K562 (cell line): ENCODE results near the gene MMP28. TPM values are rescaled to one million over a fixed set of nuclear protein-coding genes. Genes with fewer than 3 reads are reported as not detected.
A peak's percentile ranks its signal among the peaks of the same experiment; 100 is the strongest.

ENCODE experiments used
- ATAC-seq: fragments of 200-7000 bp; cut with Tn5 transposase; 3 replicates; pipeline ENCODE4 v1.9.1; 2020; ENCODE audit warnings: moderate library complexity
- BruUV-seq: library from RNA; stranded (reverse); fragments of 400-500 nt; replicated peaks from 2 replicates; lab custom pipeline; 2021; lab: Mats Ljungman, UMichigan
- CTCF ChIA-PET: fragments of 300-600 bp; formaldehyde crosslinking; extraction: SDS; loops from one replicate; lab custom pipeline; 2021; ENCODE audit warnings: low intra/inter-chr PET ratio; lab: Yijun Ruan, JAX
- POLR2A ChIA-PET: fragments of 300-600, 350-650 bp; sonication (Branson Sonifier 250); formaldehyde crosslinking; extraction: SDS; loops from one replicate; lab custom pipeline; 2021; ENCODE audit warnings: antibody characterized with exemption, inconsistent platforms; lab: Yijun Ruan, JAX
- DNase-seq, 4 experiments: peaks; one replicate each; pipeline versions ENCODE4 v3.0.0 to v3.0.0-alpha.2; 2011 to 2018; ENCODE audit warnings: low spot score in 3 of 4, mixed read lengths in 3 of 4; ENCODE audit errors: extremely low read depth in 1 of 4
- FAIRE-seq: peaks from 2 replicates; lab custom pipeline; 2011; peaks lifted over from hg19 to GRCh38; lab: Jason Lieb, UNC
- H2AFZ ChIP-seq: 2 replicates; pipeline ENCODE4 v1.6.0; 2011; ENCODE audit warnings: low read depth, low read length, control low read depth, inconsistent platforms
- H3K27ac ChIP-seq: fragments of 200-600 bp; 3 replicates; pipeline ENCODE4 v1.8.0; 2011; ENCODE audit warnings: low read depth, mild to moderate bottlenecking, control low read depth, inconsistent platforms, low read length, moderate library complexity, mixed read lengths; ENCODE audit errors: extremely low read depth
- H3K27me3 ChIP-seq, 2 experiments: fragments of 300-600 bp in 1 of 2; 2 replicates in 1 of 2; 3 replicates in 1 of 2; pipeline versions ENCODE4 v1.6.0 to v1.8.0; 2011; ENCODE audit warnings: inconsistent platforms in 2 of 2, low read length in 2 of 2, mild to moderate bottlenecking in 1 of 2, mixed read lengths in 1 of 2, moderate library complexity in 1 of 2; ENCODE audit not compliant: control insufficient read depth in 2 of 2, insufficient read depth in 2 of 2
- H3K36me3 ChIP-seq: fragments of 300-600 bp; 3 replicates; pipeline ENCODE4 v1.8.0; 2011; ENCODE audit warnings: mild to moderate bottlenecking, low read length, inconsistent platforms; ENCODE audit not compliant: control insufficient read depth, insufficient read depth
- H3K4me1 ChIP-seq, 2 experiments: fragments of 200-600 bp in 1 of 2; replicated peaks in 1 of 2; 2 replicates in 1 of 2; 3 replicates in 1 of 2; pipeline versions ENCODE4 v1.5.1 to v1.8.0; 2011; ENCODE audit warnings: inconsistent platforms in 2 of 2, low read length in 2 of 2, mild to moderate bottlenecking in 1 of 2, mixed read lengths in 1 of 2, moderate library complexity in 1 of 2; ENCODE audit not compliant: control insufficient read depth in 2 of 2, insufficient read depth in 2 of 2
- H3K4me2 ChIP-seq: 2 replicates; pipeline ENCODE4 v1.6.1; 2011; ENCODE audit warnings: low read length, control low read depth, inconsistent platforms, mixed read lengths; ENCODE audit not compliant: insufficient read depth
- H3K4me3 ChIP-seq: fragments of 200-600 bp; sonication (generic), shearing (Covaris generic); 2 replicates; pipeline ENCODE4 v1.5.1; 2016; ENCODE audit warnings: control low read depth, inconsistent platforms
- H3K79me2 ChIP-seq: fragments of 200-600 bp; 3 replicates; pipeline ENCODE4 v1.8.0; 2011; ENCODE audit warnings: low read length, inconsistent platforms; ENCODE audit not compliant: control insufficient read depth, insufficient read depth
- H3K9ac ChIP-seq, 2 experiments: 2 replicates each; pipeline versions ENCODE4 v1.6.0 to v1.6.1; 2011; ENCODE audit warnings: low read depth in 2 of 2, low read length in 2 of 2, control low read depth in 1 of 2, inconsistent platforms in 1 of 2, mild to moderate bottlenecking in 1 of 2, mixed read lengths in 1 of 2; ENCODE audit not compliant: insufficient read depth in 1 of 2
- H3K9me1 ChIP-seq: one replicate; pipeline ENCODE4 v1.6.0; 2011; ENCODE audit warnings: inconsistent platforms, mild to moderate bottlenecking, low read length, moderate library complexity; ENCODE audit not compliant: control insufficient read depth, insufficient read depth
- H3K9me3 ChIP-seq: replicated peaks from 2 replicates; pipeline ENCODE4 v1.5.1; 2011; ENCODE audit warnings: low read depth, low read length, inconsistent platforms; ENCODE audit not compliant: control insufficient read depth, insufficient read depth
- H4K20me1 ChIP-seq: replicated peaks from 2 replicates; pipeline ENCODE4 v1.6.1; 2011; ENCODE audit warnings: low read length, inconsistent platforms, mixed read lengths; ENCODE audit not compliant: control insufficient read depth, insufficient read depth
- ATF7 ChIP-seq: fragments of 450-650 bp; IDR thresholded peaks from 2 replicates; pipeline ENCODE4 v1.7.1; 2014; ENCODE audit warnings: mild to moderate bottlenecking, moderate library complexity
- FOSL1 ChIP-seq: fragments of 200-800 bp; sonication (Bioruptor generic); conservative IDR thresholded peaks from 2 replicates; pipeline ENCODE4 v1.6.1; 2016; ENCODE audit warnings: missing genetic modification characterization, missing compliant biosample characterization
- HDAC8 ChIP-seq: fragments of 450-650 bp; IDR thresholded peaks from 2 replicates; pipeline ENCODE4 v1.6.1; 2016; ENCODE audit warnings: mild to moderate bottlenecking, missing genetic modification characterization, moderate library complexity, missing compliant biosample characterization
- JUND ChIP-seq, 2 experiments: IDR thresholded peaks; 2 replicates in 1 of 2; 3 replicates in 1 of 2; pipeline ENCODE4 v1.6.1; 2011; ENCODE audit warnings: borderline replicate concordance in 2 of 2, low read depth in 2 of 2, low read length in 2 of 2, improper control_type of control experiment in 1 of 2, missing biosample characterization in 1 of 2, missing genetic modification characterization in 1 of 2, missing genetic modification reagents in 1 of 2
- KDM1A ChIP-seq, 2 experiments: fragments of 450-650 bp; IDR thresholded peaks; 2 replicates each; pipeline ENCODE4 v1.6.1; 2016; ENCODE audit warnings: mild to moderate bottlenecking in 2 of 2
- NRF1 ChIP-seq, 2 experiments: fragments of 450-650 bp; IDR thresholded peaks in 1 of 2; conservative IDR thresholded peaks in 1 of 2; 2 replicates each; pipeline ENCODE4 v1.6.1; 2014; ENCODE audit warnings: mild to moderate bottlenecking in 2 of 2
- SAP30 ChIP-seq: fragments of 200-600 bp; sonication (generic); IDR thresholded peaks from 2 replicates; pipeline ENCODE4 v1.6.1; 2012; ENCODE audit warnings: borderline replicate concordance, low read depth, mild to moderate bottlenecking, moderate library complexity, low read length, control low read depth, inconsistent platforms; ENCODE audit not compliant: insufficient read depth, poor library complexity, severe bottlenecking
- WGBS: fragments of 100-300 bp; shearing (Covaris generic); methylation state at CpG from one replicate; pipeline ENCODE4 v1.1.6; 2016; ENCODE audit warnings: low coverage, mixed read lengths; ENCODE audit not compliant: insufficient coverage; ENCODE audit errors: missing lambda C conversion rate; 5-methylcytosine and 5-hydroxymethylcytosine counted together
- in situ Hi-C: fragments of 300-500 bp; cut with MboI; formaldehyde crosslinking; loops from 4 replicates; pipeline ENCODE4 v1.15.0; 2018; ENCODE audit warnings: inconsistent platforms, mixed read lengths
- intact Hi-C: fragments of 100-400 bp; cut with micrococcal nuclease; formaldehyde crosslinking; loops from 2 replicates; pipeline ENCODE4 v1.14.2; 2022
- polyA plus RNA-seq, 8 experiments: library from polyadenylated mRNA; depleted of rRNA in 4 of 8; stranded (reverse) in 5 of 8; unstranded in 3 of 8; fragments of >200 nt; fragmentation: Nextera tagmentation in 2 of 8; fragmentation: Illumina TruSeq in 1 of 8; extraction: Ambion mirVana in 2 of 8; extraction: Trizol in 1 of 8; gene quantifications; 2 replicates each; pipeline versions ENCODE4 v1.2.1 to v1.2.3, GENCODE V29; 2011 to 2014; ENCODE audit warnings: inconsistent platforms in 1 of 8, missing spikeins in 1 of 8
- total RNA-seq, 7 experiments: library from RNA; depleted of rRNA in 6 of 7; stranded (reverse); fragments of >200 nt in 6 of 7; fragmentation: Illumina TruSeq in 2 of 7; extraction: Trizol in 2 of 7; gene quantifications; 2 replicates each; pipeline versions ENCODE4 v1.2.1 to v1.2.3, GENCODE V29; 2011 to 2021; ENCODE audit warnings: low replicate concordance in 1 of 7
- TF ChIP-seq, protein P1 (sequence below): IDR thresholded peaks from 2 replicates; pipeline ENCODE4 v1.6.1; 2012; ENCODE audit warnings: low read depth, low read length, improper control_type of control experiment, borderline replicate concordance
- TF ChIP-seq, protein P2 (sequence below), 2 experiments: fragments of 450-650 bp in 1 of 2; sonication (generic) in 1 of 2; formaldehyde crosslinking in 1 of 2; IDR thresholded peaks in 1 of 2; conservative IDR thresholded peaks in 1 of 2; 2 replicates each; pipeline versions ENCODE4 v1.6.1 to v1.8.1; 2016 to 2023; ENCODE audit warnings: mild to moderate bottlenecking in 2 of 2, moderate library complexity in 2 of 2, inconsistent platforms in 1 of 2, missing genetic modification reagents in 1 of 2

MMP28 gene
- total and polyA plus RNA-seq, 9 of the 15 experiments (the other 6 are each of a cell fraction or from before 2014, with no cell fraction given): not detected

DNA sequence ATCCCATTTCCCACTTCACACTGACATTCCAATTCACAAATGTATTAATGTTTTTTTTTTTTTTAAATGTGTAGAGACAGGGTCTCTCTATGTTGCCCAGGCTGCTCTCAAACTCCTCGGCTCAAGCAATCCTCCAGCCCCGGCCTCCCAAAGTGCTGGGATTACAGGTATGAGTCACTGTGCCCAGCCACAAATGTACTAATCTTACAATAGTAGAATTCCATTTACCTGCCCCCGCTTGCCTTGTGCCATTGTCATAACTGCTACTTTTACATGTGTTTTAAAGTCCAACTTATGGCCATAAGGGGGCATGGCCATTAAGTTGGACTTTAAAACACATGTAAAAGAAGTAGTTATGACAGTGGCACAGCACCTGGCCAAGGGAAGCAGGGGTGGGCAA, 4.6 kb downstream of the MMP28 start (continued):
- TF ChIP-seq, protein P1, sequence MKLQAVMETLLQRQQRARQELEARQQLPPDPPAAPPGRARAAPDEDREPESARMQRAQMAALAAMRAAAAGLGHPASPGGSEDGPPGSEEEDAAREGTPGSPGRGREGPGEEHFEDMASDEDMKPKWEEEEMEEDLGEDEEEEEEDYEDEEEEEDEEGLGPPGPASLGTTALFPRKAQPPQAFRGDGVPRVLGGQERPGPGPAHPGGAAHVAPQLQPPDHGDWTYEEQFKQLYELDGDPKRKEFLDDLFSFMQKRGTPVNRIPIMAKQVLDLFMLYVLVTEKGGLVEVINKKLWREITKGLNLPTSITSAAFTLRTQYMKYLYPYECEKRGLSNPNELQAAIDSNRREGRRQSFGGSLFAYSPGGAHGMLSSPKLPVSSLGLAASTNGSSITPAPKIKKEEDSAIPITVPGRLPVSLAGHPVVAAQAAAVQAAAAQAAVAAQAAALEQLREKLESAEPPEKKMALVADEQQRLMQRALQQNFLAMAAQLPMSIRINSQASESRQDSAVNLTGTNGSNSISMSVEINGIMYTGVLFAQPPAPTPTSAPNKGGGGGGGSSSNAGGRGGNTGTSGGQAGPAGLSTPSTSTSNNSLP: no peak

DNA sequence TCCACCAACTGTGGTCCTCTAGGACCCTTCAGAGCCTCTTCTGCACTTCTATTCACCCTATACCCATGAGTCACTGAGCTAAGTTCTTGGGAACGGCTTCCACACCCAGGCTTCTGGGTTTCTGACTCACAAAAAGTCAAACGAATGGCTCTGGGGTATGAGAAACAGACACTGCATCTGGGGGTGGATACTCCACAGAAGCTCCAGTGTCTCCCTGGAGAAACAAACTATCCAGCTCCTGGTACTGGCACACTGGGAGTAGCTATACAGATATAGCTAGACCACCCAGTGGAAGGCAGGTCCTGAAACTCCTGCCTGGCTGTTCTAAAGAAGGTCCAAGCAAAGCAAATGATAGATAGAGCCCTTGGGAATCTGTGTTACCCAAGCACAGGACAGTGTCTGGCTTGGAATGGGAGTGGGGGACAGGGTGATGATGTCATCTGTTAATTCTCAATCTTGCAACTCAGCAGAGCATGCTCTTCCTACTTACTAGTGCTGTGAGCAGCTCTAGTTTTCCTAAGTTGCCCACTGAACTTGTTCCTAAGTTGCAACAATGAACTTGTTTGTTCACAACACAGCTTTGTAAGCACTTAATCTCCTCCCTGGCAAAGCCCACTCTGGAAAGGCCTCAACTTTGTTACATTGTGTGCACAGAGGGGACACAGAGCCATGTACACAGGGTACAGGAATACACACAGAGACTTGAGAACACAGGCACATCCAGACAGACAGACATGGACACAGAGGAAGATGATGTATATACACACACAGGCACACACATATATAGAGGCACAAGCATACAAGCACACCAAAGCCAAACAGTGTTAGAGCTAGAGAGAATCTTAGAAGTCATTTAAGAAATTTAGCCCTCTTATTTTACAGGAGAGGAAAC, 6.7 kb downstream of the MMP28 start:
- Histone ChIP-seq H3K79me2 (no peaks in the 10 kb centered on the region), H3K4me2 (no peak overlapping the region), H3K27ac (no peak overlapping the region), H4K20me1 (no peaks in the 10 kb centered on the region), H3K9me1 (no peaks in the 10 kb centered on the region), H3K36me3 (no peaks in the 10 kb centered on the region), H3K27me3 (peaks cover 33 to 48% of the 10 kb centered on the region in 2 experiments; a peak in 4 of 5 replicates), H2AFZ (no peak overlapping the region), H3K4me3 (no peak overlapping the region), H3K9me3 (no peaks in the 10 kb centered on the region), H3K9ac (no peak overlapping the region), H3K4me1 (no peaks in the 10 kb centered on the region; a peak in 2 of 5 replicates)
- CTCF ChIA-PET: no interaction called here
- WGBS: 0% methylated on average over 2 of the region's 2 CpGs
- no TSS peak for BruUV-seq
- FAIRE-seq (no peak), DNase-seq (peak in 1 of 4 experiments; percentile 8), ATAC-seq (no peak)
- POLR2A ChIA-PET: interaction anchor here (0.5 to 0.6 kb wide), 3 partner anchors 15 to 188 kb away, joined by 3 read pairs; no protein-coding TSS in a partner anchor
- in situ Hi-C loops: no loop called here
- TF ChIP-seq KDM1A (IDR thresholded peaks at IDR 0.05) (0 out of 4 replicates have a peak, but pooled peaks of 1 of the 2 experiments have one; percentile 23), HDAC8 (tag) (no peak), SAP30 (no peak), NRF1 (conservative IDR thresholded peaks at IDR 0.05 in 1 of 2, IDR thresholded peaks at IDR 0.05 in 1 of 2) (0 out of 4 replicates have a peak, but pooled peaks of 1 of the 2 experiments have one; percentile 18), FOSL1 (peak; percentile 34; the same call in 1 of the 2 replicates), JUND (IDR thresholded peaks at IDR 0.05; ENCODE audit: borderline replicate concordance, low read depth, low read length) (peak; percentile 35; the same call in 1 of the 2 replicates), JUND (tag; IDR thresholded peaks at IDR 0.05; ENCODE audit: borderline replicate concordance, low read depth, low read length) (peak; percentile 42; the same call in 1 of the 3 replicates), ATF7 (peak; percentile 69; the same call in 1 of the 2 replicates)
- TF ChIP-seq, protein P2, sequence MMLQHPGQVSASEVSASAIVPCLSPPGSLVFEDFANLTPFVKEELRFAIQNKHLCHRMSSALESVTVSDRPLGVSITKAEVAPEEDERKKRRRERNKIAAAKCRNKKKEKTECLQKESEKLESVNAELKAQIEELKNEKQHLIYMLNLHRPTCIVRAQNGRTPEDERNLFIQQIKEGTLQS (IDR thresholded peaks at IDR 0.05): peak; percentile 77
- TF ChIP-seq, protein P2 (CRISPR knock-in tag; conservative IDR thresholded peaks at IDR 0.05): no peak
- intact Hi-C loops: no loop called here
